Omental fat pad (tissue), 4 donors: ENCODE results near the gene ARF3. TPM values are rescaled to one million over a fixed set of nuclear protein-coding genes. Genes with fewer than 3 reads are reported as not detected.

Source experiments
- ATAC-seq: fragments of 150-250 bp; one replicate; pipeline ENCODE4 v1.9.1; 2016; ENCODE audit warnings: mild to moderate bottlenecking, moderate library complexity; ENCODE audit not compliant: low FRiP score
- DNase-seq: peaks from one replicate; pipeline ENCODE4 v3.0.0-alpha.2; 2019; ENCODE audit warnings: low spot score
- CTCF ChIP-seq, 3 donors: fragments of 450-650 bp; IDR thresholded peaks; one replicate each; pipeline ENCODE4 v1.5.1; 2016 to 2017; ENCODE audit warnings: antibody characterized with exemption in 3 of 3, mild to moderate bottlenecking in 3 of 3, moderate library complexity in 2 of 3
- total RNA-seq, 4 donors: library from RNA; depleted of rRNA; stranded (reverse); fragments of >200 nt; gene quantifications; one replicate each; pipeline ENCODE4 v1.1.0, GENCODE V29; 2016

The ARF3 gene
- total RNA-seq, 4 donors from 2014 or later = 57.1 to 91.5 (median 68.3) TPM

GRCh38 chr12:48988030-48988649 is 30.9 kb upstream of the ARF3 start:
- ATAC-seq = peak; percentile 80
- TF ChIP-seq CTCF (IDR thresholded peaks at IDR 0.05) = peak in 1 of 3 donors; percentile 84
- peak; percentile 90 for DNase-seq

GRCh38 chr12:48986720-48987291 is 29.5 kb upstream of the ARF3 start:
- no peak for ATAC-seq
- no peak for TF ChIP-seq CTCF (IDR thresholded peaks at IDR 0.05)
- no peak for DNase-seq

GRCh38 chr12:48985901-48986300 is 28.6 kb upstream of the ARF3 start:
- no peak for DNase-seq
- ATAC-seq = no peak
- no peak for TF ChIP-seq CTCF (IDR thresholded peaks at IDR 0.05)

- ATAC-seq = no peak
- no peak for TF ChIP-seq CTCF (IDR thresholded peaks at IDR 0.05)
- DNase-seq = no peak
Observed at GRCh38 chr12:48985475-48985897, 28.2 kb upstream of the ARF3 start.

- no peak for ATAC-seq
- DNase-seq = no peak
- no peak for TF ChIP-seq CTCF (IDR thresholded peaks at IDR 0.05)
Observed at GRCh38 chr12:48982397-48983080, 25.3 kb upstream of the ARF3 start.

GRCh38 chr12:48981757-48982157 is 24.5 kb upstream of the ARF3 start:
- TF ChIP-seq CTCF (IDR thresholded peaks at IDR 0.05) = no peak
- no peak for DNase-seq
- ATAC-seq = no peak
